ENCODE measurements around the gene PALMD.

Gene PALMD

GRCh38 chr1:99657213-99658030 lies 11.5 kb downstream of the PALMD start:
- no peak for TF ChIP-seq CTCF (conservative IDR thresholded peaks at IDR 0.05; ENCODE audit: low read depth, low read length)
- H3K4me3 ChIP-seq (ENCODE audit: low read depth, low read length) = no peak overlapping the region
- DNase-seq (ENCODE audit: low read depth) = no peak

- DNase-seq (ENCODE audit: low read depth) = no peak
- H3K4me3 ChIP-seq (ENCODE audit: low read depth, low read length) = no peak overlapping the region
- no peak for TF ChIP-seq CTCF (conservative IDR thresholded peaks at IDR 0.05; ENCODE audit: low read depth, low read length)
Observed at GRCh38 chr1:99658031-99658290, 12.0 kb downstream of the PALMD start.

- peak; percentile 61 for DNase-seq (ENCODE audit: low read depth)
- H3K4me3 ChIP-seq (ENCODE audit: low read depth, low read length) = no peak overlapping the region
- no peak for TF ChIP-seq CTCF (conservative IDR thresholded peaks at IDR 0.05; ENCODE audit: low read depth, low read length)
Observed at GRCh38 chr1:99659755-99660210, 13.9 kb downstream of the PALMD start.

- DNase-seq (ENCODE audit: low read depth) = no peak
- TF ChIP-seq CTCF (conservative IDR thresholded peaks at IDR 0.05; ENCODE audit: low read depth, low read length) = no peak
- H3K4me3 ChIP-seq (ENCODE audit: low read depth, low read length) = no peak overlapping the region
Observed at GRCh38 chr1:99660496-99660895, 14.6 kb downstream of the PALMD start.

- no peak overlapping the region for H3K4me3 ChIP-seq (ENCODE audit: low read depth, low read length)
- TF ChIP-seq CTCF (conservative IDR thresholded peaks at IDR 0.05; ENCODE audit: low read depth, low read length) = no peak
- peak; percentile 44 for DNase-seq (ENCODE audit: low read depth)
Observed at GRCh38 chr1:99661780-99662179, 15.9 kb downstream of the PALMD start.

- peak; percentile 93 for DNase-seq (ENCODE audit: low read depth)
- no peak overlapping the region for H3K4me3 ChIP-seq (ENCODE audit: low read depth, low read length)
- TF ChIP-seq CTCF (conservative IDR thresholded peaks at IDR 0.05; ENCODE audit: low read depth, low read length) = no peak
Observed at GRCh38 chr1:99662539-99663080, 16.7 kb downstream of the PALMD start.

- no peak for TF ChIP-seq CTCF (conservative IDR thresholded peaks at IDR 0.05; ENCODE audit: low read depth, low read length)
- DNase-seq (ENCODE audit: low read depth) = no peak
- H3K4me3 ChIP-seq (ENCODE audit: low read depth, low read length) = no peak overlapping the region
Observed at GRCh38 chr1:99663501-99663900, 17.6 kb downstream of the PALMD start.

Measured in choroid plexus epithelial cell (primary cell).